ENCODE results near the gene LHX8. TPM values are rescaled to one million over a fixed set of nuclear protein-coding genes. Genes with fewer than 3 reads are reported as not detected.

The LHX8 gene
- total RNA-seq, 1 experiment from 2014 or later: not detected

DNA sequence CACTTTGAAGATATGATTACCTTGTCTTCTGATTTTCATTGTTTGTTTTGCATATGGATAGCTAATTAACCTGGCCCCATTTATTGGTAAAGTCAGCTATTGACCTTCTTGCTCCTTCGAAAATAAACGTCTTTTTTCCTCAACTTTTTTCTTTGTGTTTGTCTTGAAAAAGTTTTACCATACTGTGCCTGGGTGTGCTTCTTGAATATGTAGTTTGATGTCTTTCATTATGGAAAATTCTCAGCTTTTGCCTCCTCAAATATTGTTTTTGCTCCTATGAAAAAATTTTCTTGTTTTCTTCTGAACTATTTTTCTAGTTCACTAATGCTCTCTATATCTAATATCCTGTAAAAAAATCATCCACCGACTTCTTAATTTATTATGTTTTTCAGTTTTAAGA, 25.0 kb downstream of the LHX8 start:
- Mint-ChIP-seq H3K9me3 (ENCODE audit: low read depth, unreplicated experiment) (peaks cover 2% of the 10 kb centered on the region), H3K4me3 (ENCODE audit: low read depth, unreplicated experiment) (no peak overlapping the region), H3K4me1 (ENCODE audit: low read depth, unreplicated experiment) (no peaks in the 10 kb centered on the region), H3K36me3 (ENCODE audit: insufficient read depth, unreplicated experiment) (no peaks in the 10 kb centered on the region), H3K27ac (ENCODE audit: unreplicated experiment) (no peak overlapping the region), H3K27me3 (ENCODE audit: unreplicated experiment) (no peaks in the 10 kb centered on the region)
- intact Hi-C loops (cut with micrococcal nuclease; ENCODE audit: unreplicated experiment): no loop called here
- no peak for DNase-seq
- CTCF ChIA-PET: no interaction called here
- BruUV-seq (replicated peaks): no TSS peak
- TF ChIP-seq, protein P1, sequence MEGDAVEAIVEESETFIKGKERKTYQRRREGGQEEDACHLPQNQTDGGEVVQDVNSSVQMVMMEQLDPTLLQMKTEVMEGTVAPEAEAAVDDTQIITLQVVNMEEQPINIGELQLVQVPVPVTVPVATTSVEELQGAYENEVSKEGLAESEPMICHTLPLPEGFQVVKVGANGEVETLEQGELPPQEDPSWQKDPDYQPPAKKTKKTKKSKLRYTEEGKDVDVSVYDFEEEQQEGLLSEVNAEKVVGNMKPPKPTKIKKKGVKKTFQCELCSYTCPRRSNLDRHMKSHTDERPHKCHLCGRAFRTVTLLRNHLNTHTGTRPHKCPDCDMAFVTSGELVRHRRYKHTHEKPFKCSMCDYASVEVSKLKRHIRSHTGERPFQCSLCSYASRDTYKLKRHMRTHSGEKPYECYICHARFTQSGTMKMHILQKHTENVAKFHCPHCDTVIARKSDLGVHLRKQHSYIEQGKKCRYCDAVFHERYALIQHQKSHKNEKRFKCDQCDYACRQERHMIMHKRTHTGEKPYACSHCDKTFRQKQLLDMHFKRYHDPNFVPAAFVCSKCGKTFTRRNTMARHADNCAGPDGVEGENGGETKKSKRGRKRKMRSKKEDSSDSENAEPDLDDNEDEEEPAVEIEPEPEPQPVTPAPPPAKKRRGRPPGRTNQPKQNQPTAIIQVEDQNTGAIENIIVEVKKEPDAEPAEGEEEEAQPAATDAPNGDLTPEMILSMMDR (IDR thresholded peaks at IDR 0.05; ENCODE audit: unreplicated experiment): no peak

DNA sequence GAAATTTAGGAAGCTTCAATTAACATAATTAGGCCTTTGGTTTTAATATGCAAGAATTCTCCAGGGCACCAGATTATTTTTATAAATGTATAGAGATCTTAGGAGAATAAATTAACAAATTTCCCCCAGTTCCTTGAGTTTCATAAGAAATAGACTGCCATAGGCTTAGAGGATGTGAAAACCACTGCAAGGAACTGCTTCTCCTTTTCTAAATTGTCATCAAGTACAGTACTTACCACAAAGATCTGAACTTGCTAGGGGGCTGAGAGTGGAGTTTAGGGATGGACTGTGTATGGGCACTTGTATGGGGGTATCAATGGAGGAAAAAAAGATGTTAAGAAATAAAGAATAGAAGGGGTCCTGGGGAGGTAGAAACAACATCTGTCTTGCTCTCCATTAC, 31.1 kb downstream of the LHX8 start:
- Mint-ChIP-seq H3K4me1 (ENCODE audit: low read depth, unreplicated experiment) (no peaks in the 10 kb centered on the region), H3K27ac (ENCODE audit: unreplicated experiment) (no peak overlapping the region), H3K27me3 (ENCODE audit: unreplicated experiment) (no peaks in the 10 kb centered on the region), H3K9me3 (ENCODE audit: low read depth, unreplicated experiment) (no peaks in the 10 kb centered on the region), H3K36me3 (ENCODE audit: insufficient read depth, unreplicated experiment) (no peaks in the 10 kb centered on the region), H3K4me3 (ENCODE audit: low read depth, unreplicated experiment) (no peak overlapping the region)
- TF ChIP-seq, protein P1 (IDR thresholded peaks at IDR 0.05; ENCODE audit: unreplicated experiment): no peak
- no TSS peak for BruUV-seq (replicated peaks)
- CTCF ChIA-PET: no interaction called here
- no peak for DNase-seq
- intact Hi-C loops (cut with micrococcal nuclease; ENCODE audit: unreplicated experiment): no loop called here

DNA sequence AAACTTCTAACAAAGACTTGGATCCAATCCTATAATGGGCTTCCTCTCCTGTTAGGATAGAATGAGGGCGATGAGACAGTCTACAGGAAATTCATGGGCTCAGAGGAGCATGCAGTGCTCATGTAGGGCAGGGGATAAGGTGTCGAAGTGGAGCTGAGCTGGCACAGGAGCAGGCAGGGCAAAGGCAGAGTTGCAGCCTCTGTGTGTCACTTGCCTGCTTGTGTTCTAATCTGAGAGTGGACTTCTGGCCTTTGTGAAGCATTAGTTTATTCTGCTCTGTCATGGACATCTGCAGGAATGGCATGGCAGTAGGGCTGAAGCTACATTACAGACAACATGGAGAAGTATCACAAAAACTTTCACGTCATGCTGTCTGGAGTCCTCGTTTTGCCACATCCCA, 32.6 kb downstream of the LHX8 start:
- no peaks in the 10 kb centered on the region for H3K27me3 Mint-ChIP-seq (ENCODE audit: unreplicated experiment)
- H3K36me3 Mint-ChIP-seq (ENCODE audit: insufficient read depth, unreplicated experiment): no peaks in the 10 kb centered on the region
- no peak overlapping the region for H3K27ac Mint-ChIP-seq (ENCODE audit: unreplicated experiment)
- no peak for DNase-seq
- H3K4me3 Mint-ChIP-seq (ENCODE audit: low read depth, unreplicated experiment): no peak overlapping the region
- no peaks in the 10 kb centered on the region for H3K9me3 Mint-ChIP-seq (ENCODE audit: low read depth, unreplicated experiment)
- intact Hi-C loops (cut with micrococcal nuclease; ENCODE audit: unreplicated experiment): no loop called here
- TF ChIP-seq, protein P1 (IDR thresholded peaks at IDR 0.05; ENCODE audit: unreplicated experiment): no peak
- BruUV-seq (replicated peaks): no TSS peak
- H3K4me1 Mint-ChIP-seq (ENCODE audit: low read depth, unreplicated experiment): no peaks in the 10 kb centered on the region
- CTCF ChIA-PET: interaction anchor here (0.6 kb wide), 1 partner anchor 416 kb away, joined by 4 read pairs; no protein-coding TSS in a partner anchor

DNA sequence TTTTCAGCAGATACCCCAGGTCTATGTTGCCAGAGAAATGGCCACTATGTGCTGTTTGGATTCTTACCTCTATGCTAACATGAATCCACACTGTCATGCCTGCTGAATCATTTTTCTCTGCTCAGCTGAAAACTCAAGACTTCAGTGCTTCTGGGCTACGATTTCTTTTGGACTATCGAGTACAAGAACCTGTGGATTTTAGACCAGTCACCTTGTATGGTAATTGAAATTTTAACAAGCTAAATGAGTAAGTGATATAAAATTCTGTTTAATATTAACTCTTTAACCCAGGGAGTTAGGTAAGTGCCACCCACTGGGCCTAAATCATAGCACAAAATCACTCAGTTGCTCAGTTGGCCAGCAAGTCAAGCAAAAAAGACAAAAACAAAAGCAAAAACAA, 35.8 kb downstream of the LHX8 start:
- H3K9me3 Mint-ChIP-seq (ENCODE audit: low read depth, unreplicated experiment): no peaks in the 10 kb centered on the region
- no peaks in the 10 kb centered on the region for H3K36me3 Mint-ChIP-seq (ENCODE audit: insufficient read depth, unreplicated experiment)
- BruUV-seq (replicated peaks): no TSS peak
- H3K4me3 Mint-ChIP-seq (ENCODE audit: low read depth, unreplicated experiment): no peak overlapping the region
- H3K27ac Mint-ChIP-seq (ENCODE audit: unreplicated experiment): no peak overlapping the region
- no peaks in the 10 kb centered on the region for H3K4me1 Mint-ChIP-seq (ENCODE audit: low read depth, unreplicated experiment)
- intact Hi-C loops (cut with micrococcal nuclease; ENCODE audit: unreplicated experiment): no loop called here
- TF ChIP-seq, protein P1 (IDR thresholded peaks at IDR 0.05; ENCODE audit: unreplicated experiment): no peak
- no peaks in the 10 kb centered on the region for H3K27me3 Mint-ChIP-seq (ENCODE audit: unreplicated experiment)
- CTCF ChIA-PET: no interaction called here
- no peak for DNase-seq
